ENCODE data around the gene NOTUM.
"Not testable (repeated sequence)": the region's sequence is repeated elsewhere in the genome, so short reads cannot be mapped to it uniquely, and the experiment has no call there.

The NOTUM gene

DNA sequence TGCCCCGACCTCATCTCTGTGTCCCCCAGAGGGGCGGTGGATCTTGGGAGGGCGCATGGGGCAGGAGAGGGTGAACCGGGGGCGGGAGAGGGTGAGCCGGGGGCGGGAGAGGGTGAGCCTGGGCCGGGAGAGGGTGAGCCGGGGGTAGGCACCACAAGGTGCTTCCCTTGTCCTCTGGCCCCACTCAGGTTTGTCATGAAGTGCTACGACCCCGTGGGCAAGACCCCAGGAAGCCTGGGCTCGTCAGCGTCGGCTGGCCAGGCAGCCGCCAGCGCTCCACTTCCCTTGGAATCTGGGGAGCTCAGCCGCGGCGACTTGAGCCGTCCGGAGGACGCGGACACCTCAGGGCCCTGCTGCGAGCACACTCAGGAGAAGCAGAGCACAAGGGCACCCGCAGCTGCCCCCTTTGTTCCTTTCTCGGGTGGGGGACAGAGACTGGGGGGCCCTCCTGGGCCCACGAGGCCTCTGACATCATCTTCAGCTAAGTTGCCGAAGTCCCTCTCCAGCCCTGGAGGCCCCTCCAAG, 35.3 kb upstream of the NOTUM start:
- no peak for DNase-seq

DNA sequence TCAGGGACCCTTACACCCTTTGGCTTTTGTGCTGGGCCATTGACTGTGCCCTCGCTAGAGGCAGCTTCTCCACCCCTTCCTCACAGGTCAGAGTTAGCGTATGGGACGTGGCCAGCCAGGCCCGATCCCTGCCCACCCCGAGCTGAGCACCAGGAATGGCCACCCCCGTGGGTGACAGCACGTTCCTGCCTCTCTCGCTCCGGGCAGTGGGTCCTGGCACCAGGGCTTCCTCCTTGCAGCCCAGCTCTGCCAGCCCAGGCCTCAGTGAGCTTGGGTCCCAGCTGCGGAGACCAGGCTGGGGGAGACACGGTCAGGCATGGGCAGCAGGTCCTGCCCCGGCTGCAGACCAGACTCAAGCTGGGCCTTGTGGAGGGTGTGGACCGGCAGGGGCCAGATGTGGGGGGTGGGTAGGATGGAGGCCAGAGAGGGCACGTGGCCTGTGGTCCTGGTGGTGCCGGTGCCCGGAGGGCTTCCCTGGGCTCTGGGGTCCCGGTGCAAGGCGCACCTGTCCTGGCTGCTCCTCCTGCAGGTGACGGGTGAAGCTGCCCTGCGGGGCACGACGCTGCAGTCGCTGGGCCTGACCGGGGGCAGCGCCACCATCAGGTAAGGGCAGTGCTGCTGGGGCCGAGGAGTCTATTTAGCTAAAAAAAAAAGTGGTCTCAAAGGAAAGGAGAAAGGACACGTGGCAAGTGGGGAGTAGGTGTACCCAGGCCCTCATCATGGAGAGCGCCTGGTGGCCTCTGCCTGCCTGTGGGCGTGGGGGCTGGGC, 34.7 kb upstream of the NOTUM start:
- no peak for DNase-seq

- DNase-seq: no peak
Observed at GRCh38 chr17:81994593-81995462, 33.8 kb upstream of the NOTUM start.

- no peak for DNase-seq
Observed at GRCh38 chr17:81993729-81994592, 33.0 kb upstream of the NOTUM start.

DNA sequence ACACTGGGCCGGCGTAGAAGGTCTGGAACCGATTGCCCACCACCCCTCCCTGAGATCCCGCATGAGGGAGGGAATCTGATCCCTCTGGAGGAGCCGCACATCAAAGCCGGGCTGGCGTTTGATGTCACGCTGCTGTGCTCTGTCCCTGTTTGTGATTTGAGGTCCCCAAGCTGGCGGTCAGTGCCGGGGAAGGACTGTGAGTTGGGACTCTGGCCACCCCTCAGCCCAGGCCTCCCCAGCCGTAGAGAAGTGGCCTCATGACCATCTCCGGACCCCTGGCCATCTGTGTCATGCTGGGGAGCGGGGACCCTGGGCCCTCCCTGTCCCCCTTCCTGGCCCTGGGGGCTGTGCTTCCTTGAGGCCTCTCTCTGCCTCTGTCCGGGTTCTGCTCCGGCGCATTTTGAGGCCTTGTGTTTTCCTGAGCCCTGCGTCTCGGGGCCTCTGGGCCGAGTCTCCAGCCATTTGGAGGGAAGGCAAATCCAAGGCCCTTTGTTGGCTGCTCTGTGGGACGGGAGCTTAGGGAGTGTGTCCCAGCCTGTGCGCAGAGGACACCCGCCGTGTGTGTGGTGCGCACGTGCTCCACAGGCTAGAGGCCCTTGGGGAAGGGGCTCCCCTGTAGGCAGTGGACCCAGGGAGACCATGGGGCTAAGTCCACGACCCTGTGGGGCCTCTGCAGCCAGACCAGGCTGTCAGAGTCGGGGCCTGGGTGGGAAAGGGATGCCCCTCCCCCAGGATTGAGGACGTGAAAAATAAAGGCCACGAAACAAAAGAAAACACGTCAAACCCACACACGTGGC, 31.5 kb upstream of the NOTUM start:
- no peak for DNase-seq

GRCh38 chr17:81991684-81992305, 30.8 kb upstream of the NOTUM start:
- peak; percentile 41 for DNase-seq

DNA sequence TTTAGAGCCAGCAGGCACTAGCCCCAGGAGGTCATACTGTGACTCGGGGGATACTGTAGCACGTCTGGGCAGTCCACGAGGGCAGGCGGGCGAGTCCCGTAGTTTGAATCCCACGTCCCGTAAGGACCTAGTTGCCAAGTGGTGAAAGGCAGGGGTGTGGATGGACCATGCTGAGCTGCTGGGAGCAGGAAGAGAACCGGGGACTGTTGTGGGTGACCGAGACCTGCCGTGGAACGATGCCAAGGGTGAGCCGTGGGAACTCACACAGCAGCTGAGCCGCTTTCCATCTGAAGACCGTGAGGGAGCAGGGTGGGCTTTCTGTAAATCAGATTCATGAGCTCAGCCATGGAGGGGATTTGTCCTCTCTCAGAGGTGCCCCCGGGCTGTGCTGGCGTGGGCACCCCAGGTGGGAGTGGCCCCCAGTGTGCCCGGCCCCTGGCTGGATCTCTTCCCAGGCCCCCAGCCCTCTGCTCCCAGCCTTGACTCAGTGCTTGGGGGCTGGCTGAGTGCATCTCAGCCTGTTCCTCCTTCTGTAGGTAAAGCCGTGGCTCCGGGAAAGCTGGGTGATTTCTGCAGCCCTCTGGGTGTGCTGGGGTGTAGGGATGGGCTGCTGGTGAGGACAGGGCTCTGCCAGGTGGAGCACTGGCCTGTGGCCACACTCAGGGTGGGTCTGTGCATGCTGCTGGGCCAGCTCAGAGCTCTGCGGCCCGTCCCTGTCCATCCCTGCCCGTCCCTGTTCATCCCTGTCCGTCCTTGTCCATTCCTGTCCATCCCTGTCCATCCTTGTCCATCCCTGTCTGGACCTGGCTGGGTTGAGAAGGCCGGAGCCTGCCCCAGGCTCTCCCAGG, 30.1 kb upstream of the NOTUM start:
- no peak for DNase-seq

DNA sequence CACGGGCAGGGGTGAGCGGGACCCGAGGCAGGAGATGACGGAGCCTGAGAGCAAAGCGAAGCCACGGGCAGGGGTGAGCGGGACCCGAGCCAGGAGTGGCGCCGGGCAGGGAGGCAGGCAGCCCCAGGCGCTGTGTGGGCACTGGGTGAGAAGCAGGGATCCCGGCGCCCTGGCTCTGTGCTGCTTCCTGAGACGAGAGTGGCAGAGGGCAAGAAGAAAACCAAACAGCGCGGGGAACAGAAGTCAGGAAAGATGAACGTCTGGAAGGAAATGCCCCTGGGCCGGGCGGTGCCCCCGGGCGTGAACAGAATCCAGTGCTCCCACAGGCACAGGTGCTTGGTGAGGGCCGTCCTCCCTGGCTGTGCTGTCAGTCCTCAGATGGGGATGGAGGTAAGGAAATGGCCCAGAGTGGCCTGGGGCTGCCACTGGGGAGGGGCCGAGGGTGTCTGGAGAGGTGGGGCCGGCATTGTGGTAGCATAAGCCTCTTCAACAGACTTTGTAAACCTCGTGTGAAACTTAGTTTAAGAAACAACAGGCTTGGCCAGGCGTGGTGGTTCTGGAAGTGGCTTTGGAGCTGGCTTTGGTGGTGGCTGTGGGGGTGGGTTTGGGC, 26.3 kb upstream of the NOTUM start:
- no peak for DNase-seq

DNA sequence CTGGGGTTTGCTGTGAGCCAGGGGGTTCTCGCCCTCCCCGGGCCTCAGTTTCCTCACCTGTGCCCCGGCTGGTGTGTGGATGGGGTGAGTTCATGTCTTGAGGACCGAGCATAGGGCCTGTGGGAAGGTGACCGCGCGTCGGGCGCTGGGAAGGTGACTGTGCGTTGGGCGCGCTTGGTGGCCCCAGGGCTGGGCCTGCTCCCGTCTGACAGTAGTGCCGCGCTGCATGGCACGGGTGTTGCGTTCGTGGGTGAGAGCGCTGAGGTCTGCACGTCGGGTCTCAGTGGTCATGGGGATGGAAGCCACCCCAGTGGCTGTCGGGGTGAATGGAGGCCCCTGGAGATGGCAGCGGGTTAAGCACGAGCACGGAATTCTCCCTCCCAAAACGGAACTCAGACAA, 25.6 kb upstream of the NOTUM start:
- DNase-seq: no peak

DNA sequence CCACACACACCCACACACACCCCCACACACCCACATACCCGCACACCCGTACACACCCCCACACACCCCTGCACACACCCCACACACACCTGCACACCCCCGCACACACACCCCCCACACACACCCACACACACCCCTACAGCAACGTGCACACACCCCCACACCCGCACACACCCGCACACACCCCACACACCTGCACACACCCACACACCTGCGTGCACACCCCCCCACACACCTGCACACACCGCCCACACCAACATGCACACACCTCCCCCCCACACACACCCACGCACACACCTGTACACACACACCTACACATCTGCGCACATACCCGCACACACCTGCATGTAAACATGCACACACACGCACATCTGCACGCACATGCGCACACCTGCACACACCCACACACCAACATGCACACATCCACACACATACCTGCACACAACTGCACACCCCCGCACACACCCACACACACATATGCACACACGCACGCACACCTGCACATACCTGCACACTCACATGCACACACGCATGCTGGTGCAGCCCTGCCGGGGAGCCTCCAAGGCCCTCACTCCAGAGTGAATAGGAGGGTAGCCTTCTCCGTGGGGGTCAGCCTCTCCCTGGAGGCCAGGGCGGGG, 23.9 kb upstream of the NOTUM start:
- DNase-seq: no peak

DNA sequence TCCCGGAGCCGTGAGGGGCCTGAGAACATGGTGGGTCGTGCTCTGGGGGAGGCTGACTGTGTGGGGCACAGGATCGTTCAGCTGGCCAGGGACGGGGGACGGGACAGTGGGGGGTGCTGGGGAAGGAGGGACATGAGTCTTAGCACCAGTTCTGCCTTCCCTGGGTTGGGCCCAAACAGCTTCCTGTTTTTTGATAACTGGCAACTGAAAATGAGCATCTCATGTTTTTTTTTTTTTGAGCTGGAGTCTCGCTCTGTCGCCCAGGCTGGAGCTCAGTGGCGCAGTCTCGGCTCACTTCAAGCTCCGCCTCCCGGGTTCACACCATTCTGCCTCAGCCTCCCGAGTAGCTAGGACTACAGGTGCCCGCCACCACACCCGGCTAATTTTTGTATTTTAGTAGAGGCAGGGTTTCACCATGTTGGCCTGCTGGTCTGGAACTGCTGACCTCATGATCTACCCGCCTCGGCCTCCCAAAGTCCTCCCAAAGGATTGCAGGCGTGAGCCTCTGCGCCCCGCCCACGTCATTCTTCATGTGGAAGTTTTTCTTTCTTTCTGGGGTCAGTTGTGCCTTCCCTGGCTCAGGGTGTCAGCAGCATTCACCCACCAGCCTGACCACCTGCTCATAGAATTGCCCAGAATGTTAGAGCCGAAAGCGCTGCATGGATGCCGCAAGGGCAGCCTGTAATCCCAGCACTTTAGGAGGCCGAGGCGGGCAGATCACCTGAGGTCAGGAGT, 22.8 kb upstream of the NOTUM start:
- DNase-seq: no peak

DNA sequence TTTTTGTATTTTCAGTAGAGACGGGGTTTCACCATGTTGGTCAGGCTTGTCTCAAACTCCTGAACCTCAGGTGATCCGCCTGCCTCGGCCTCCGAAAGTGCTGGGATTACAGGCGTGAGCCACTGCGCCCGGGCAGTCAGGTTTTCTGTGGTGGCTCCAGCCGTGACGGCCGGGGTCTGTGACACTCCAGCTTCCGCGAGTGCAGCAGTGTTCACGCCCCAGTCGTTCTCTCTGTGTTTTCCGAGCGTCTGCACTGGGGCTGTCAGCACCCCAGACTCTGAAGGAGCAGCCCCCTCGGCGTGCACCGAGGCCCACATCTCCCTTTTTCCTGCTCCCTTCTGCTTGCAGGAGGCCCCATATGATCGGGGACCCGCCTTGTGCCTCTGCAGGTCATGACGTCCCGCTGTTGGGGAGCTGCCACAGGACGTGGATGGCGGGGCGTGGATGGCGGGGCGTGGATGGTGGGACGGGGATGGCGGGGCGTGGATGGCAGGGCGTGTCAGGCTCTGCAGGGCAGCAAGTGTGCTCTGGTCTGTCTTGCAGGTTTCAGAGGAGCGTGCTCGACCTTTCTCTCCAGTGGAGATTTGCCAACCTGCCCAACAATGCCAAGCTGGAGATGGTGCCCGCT, 22.1 kb upstream of the NOTUM start:
- no peak for DNase-seq

DNA sequence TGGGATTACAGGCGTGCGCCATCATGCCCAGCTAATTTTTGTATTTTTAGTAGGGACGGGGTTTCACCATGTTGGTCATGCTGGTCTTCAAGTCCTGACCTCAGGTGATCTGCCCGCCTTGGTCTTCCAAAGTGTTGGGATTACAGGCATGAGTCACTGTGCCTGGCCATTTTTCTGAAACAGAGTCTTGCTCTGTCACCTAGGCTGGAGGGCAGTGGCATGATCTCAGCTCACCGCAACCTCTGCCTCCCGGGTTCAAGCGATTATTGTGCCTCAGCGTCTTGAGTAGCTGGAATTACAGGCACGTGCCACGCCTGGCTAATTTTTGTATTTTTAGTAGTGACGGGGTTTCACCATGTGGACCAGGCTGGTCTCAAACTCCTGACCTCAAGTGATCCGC, 20.5 kb upstream of the NOTUM start:
- not testable (repeated sequence) for DNase-seq

DNA sequence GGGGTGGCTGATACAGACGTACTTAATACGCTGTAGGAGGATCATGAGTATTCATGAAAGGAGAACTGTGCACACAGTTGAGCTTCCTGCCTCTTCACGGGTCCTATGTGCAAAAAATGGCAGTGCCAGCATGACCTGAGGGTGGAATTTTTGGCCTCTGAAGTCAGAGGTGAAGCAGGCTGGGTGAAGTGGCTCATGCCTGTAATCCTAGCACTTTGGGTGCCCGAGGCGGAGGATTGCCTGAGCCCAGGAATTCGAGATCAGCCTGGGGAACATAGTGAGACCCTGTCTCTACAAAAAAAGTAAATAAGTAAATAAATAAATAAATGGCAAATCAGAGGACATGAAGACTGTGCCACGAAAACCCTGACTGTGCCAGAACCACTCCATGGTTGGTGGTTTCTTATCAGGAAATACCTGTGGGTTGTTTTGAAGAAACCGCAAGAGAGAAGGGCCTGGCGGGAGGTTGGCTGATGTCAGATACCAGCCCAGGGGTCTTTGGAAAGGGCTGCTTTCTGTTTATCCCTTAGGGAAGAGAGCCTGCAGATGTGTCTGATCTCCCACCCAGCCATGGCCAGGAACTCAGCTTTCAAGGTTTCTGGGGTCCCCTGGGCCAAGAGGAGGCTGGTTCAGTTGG, 19.8 kb upstream of the NOTUM start:
- DNase-seq: no peak

- DNase-seq: no peak
Observed at GRCh38 chr17:81980122-81980521, 19.1 kb upstream of the NOTUM start.

DNA sequence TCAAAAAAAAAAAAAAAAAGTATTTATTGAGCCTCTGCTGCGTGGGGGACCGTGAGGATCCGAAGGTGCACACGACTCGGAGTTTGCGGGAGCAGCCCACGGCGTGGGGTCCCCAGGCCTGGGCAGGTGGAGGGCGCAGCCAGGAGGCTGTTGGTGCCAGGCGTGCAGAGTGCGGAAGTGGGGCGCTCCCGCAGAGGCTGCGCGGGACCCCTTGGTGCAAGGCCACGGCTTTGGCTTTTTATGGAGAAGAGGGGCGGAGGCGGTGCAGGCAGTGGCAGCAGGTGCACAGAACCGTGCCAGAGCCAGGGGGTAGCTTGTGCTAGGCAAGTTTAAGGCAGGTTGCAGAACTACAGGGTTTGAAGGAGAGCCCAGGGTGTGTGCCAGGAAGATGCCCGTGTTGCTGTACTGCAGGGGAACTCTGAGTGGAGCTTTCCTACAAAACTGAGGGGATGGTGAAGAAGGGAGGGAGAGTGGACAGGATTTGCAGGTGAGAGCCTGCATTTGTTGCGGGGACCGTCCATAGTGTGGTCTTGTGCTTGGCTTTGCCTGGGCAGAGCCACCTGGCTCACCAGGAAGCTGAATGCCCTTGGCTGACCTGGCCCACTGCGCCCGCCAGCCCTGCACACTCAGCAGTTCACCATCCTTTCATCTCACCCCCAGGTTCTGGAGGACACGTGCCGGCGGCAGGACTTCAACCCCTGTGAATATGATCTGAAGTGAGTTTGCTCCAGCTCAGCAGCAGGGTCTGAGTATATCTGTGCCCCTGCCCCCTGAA, 17.7 kb upstream of the NOTUM start:
- no peak for DNase-seq

DNA sequence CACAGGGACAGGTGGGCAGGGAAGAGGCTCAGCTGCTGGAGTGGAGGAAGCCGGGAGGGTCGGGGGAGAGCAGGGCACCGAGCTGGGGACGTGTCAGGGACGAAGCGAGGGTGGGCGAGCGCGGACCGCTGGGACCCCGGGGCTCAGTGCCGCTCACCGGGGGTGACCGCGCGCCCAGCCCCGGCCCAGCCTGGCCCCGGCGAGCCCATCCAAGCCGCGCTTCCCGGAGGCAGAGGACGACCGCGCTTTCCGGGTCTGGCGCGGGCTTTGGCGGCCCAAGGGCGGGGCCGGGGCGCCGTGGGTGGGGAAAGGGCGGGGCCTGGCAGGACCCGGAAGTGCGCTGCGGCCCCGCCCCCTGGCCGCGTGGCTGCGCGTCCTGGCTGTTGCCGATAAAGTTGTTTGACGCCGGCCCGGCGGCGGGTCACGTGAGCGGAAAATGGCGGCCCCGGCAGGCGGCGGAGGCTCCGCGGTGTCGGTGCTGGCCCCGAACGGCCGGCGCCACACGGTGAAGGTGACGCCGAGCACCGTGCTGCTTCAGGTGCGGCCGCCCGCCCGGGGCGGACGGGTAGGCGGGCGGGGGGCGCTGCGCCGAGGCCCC, 16.3 kb upstream of the NOTUM start, which contains the start of gene ASPSCR1:
TSS of gene ASPSCR1 (plus strand) at position 419 of the 598 bp plus-strand sequence. CDS start at position 437, 18 bp downstream.
- peak; percentile 76 for DNase-seq

All from NCI-H446 treated with DMSO at 0.1 percent for 48 hours (cell line).